IPS-18a (cell line): ENCODE measurements around the gene LCN12.
"Not testable (repeated sequence)": the region's sequence is repeated elsewhere in the genome, so short reads cannot be mapped to it uniquely, and the experiment has no call there.

Source experiments
- H3K27ac ChIP-seq: one replicate; pipeline ENCODE4 v1.5.1; 2013; ENCODE audit warnings: low read length
- H3K27me3 ChIP-seq: one replicate; pipeline ENCODE4 v1.6.1; 2013; ENCODE audit warnings: mild to moderate bottlenecking, low read length; ENCODE audit not compliant: control insufficient read depth, insufficient read depth
- H3K36me3 ChIP-seq: one replicate; pipeline ENCODE4 v1.6.1; 2013; ENCODE audit warnings: low read depth, low read length; ENCODE audit not compliant: control insufficient read depth
- H3K4me1 ChIP-seq: one replicate; pipeline ENCODE4 v1.6.1; 2013; ENCODE audit warnings: low read depth, low read length; ENCODE audit not compliant: control insufficient read depth
- H3K4me3 ChIP-seq: one replicate; pipeline ENCODE4 v1.5.1; 2013; ENCODE audit warnings: low read length
- H3K9ac ChIP-seq: one replicate; pipeline ENCODE4 v1.6.1; 2013; ENCODE audit warnings: mild to moderate bottlenecking, low read length, moderate library complexity
- H3K9me3 ChIP-seq: one replicate; pipeline ENCODE4 v1.6.1; 2013; ENCODE audit warnings: low read depth, low read length; ENCODE audit not compliant: control insufficient read depth

Gene LCN12

DNA sequence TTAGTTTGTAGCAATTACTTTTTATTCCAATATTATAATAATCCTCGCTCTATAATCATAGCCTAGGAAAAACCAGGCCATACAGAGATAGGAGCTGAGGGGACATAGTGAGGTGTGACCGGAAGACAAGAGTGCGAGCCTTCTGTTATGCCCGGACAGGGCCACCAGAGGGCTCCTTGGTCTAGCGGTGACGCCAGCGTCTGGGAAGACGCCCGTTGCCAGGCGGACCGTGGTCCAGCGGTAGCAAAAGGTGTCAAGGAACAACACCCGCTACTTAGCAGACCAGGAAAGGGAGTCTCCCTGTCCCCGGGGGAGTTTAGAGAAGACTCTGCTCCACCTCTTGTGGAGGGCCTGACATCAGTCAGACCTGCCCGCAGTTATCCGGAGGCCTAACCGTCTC lies 52.2 kb downstream of the LCN12 start:
- not testable (repeated sequence) for H3K36me3 ChIP-seq, H3K4me3 ChIP-seq, H3K27ac ChIP-seq, H3K9me3 ChIP-seq, H3K27me3 ChIP-seq, H3K4me1 ChIP-seq, H3K9ac ChIP-seq
